HG03135 (cell line): ENCODE measurements around the gene CAND2.
A peak's percentile ranks its signal among the peaks of the same experiment; 100 is the strongest.
"Not testable (repeated sequence)": the region's sequence is repeated elsewhere in the genome, so short reads cannot be mapped to it uniquely, and the experiment has no call there.

Experiments used
- ATAC-seq: cut with Tn5 transposase; IDR thresholded peaks from one replicate; pipeline ENCODE4 v1.9.1; 2021; ENCODE audit warnings: mild to moderate bottlenecking, moderate library complexity; ENCODE audit not compliant: unreplicated experiment

Gene CAND2

GRCh38 chr3:12829886-12830784, 33.7 kb downstream of the CAND2 start:
- no peak for ATAC-seq

- no peak for ATAC-seq
These were observed 34.3 kb downstream of the CAND2 start for GRCh38 chr3:12830785-12831156.

- no peak for ATAC-seq
These were observed 34.9 kb downstream of the CAND2 start for GRCh38 chr3:12831301-12831866.

- ATAC-seq: no peak
These were observed 36.1 kb downstream of the CAND2 start for GRCh38 chr3:12832350-12833221.

- no peak for ATAC-seq
These were observed 37.0 kb downstream of the CAND2 start for GRCh38 chr3:12833222-12834161.

GRCh38 chr3:12835052-12835665, 38.7 kb downstream of the CAND2 start:
- ATAC-seq: no peak

- ATAC-seq: no peak
These were observed 41.0 kb downstream of the CAND2 start for GRCh38 chr3:12837295-12837986.

- no peak for ATAC-seq
These were observed 41.9 kb downstream of the CAND2 start for GRCh38 chr3:12838179-12838965.

- no peak for ATAC-seq
These were observed 42.9 kb downstream of the CAND2 start for GRCh38 chr3:12839156-12839946.

GRCh38 chr3:12840148-12840547, 43.7 kb downstream of the CAND2 start:
- ATAC-seq: not testable (repeated sequence)

- peak; percentile 41 for ATAC-seq
These were observed 44.2 kb downstream of the CAND2 start for GRCh38 chr3:12840591-12841148.

- peak; percentile 86 for ATAC-seq
These were observed 44.9 kb downstream of the CAND2 start, which contains the start of gene RPL32 for GRCh38 chr3:12841149-12841969. TSS of gene RPL32 (minus strand) at chr3:12841565. CDS start at chr3:12840237, 1,328 bp downstream.

- no peak for ATAC-seq
These were observed 45.5 kb downstream of the CAND2 start for GRCh38 chr3:12841970-12842328.

- ATAC-seq: no peak
These were observed 46.0 kb downstream of the CAND2 start for GRCh38 chr3:12842469-12842868.

GRCh38 chr3:12845811-12846210, 49.3 kb downstream of the CAND2 start:
- ATAC-seq: no peak

- no peak for ATAC-seq
These were observed 55.7 kb downstream of the CAND2 start for GRCh38 chr3:12852201-12852600.

- not testable (repeated sequence) for ATAC-seq
These were observed 57.4 kb downstream of the CAND2 start for GRCh38 chr3:12853847-12854246.
